ENCODE results near the gene DCAF15.

The DCAF15 gene

DNA sequence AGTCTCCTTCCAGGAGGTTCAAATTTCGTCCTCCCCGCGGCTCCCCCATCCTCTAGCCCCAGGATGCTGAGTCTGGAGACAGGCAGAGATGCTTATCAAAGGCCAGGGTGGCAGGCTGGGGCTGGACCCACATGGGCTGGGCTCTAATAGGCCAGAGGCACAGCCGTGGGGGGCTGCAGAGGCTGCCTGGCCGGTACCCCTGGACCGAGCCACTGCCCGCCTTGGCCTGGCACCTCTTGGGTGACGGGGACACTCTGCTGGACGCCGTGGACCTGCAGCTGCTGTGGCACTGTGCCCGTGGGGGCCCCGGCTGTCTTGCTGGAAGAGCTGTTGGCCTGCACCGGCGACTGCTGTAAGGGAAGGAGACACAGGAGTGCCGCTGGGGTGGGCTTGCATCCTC lies 28.0 kb downstream of the DCAF15 start:
- H3K4me3 ChIP-seq (ENCODE audit: low read depth in 1 of 2, low read length in 2 of 2) = no peak overlapping the region
- H3K27me3 ChIP-seq (ENCODE audit: low read depth, low read length) = no peaks in the 10 kb centered on the region
- no peak overlapping the region for H3K27ac ChIP-seq (ENCODE audit: low read length)
- H3K9me3 ChIP-seq (ENCODE audit: control insufficient read depth in 1 of 2, low read length in 2 of 2) = no peaks in the 10 kb centered on the region
- H3K4me1 ChIP-seq (ENCODE audit: control insufficient read depth in 1 of 2, insufficient read depth in 2 of 2, low read length in 2 of 2) = peaks cover 0 to 18% of the 10 kb centered on the region in 2 donors
- H3K36me3 ChIP-seq (ENCODE audit: control insufficient read depth in 1 of 2, insufficient read depth in 2 of 2, low read length in 2 of 2) = peaks cover 3 to 11% of the 10 kb centered on the region in 2 donors

- H3K4me1 ChIP-seq (ENCODE audit: control insufficient read depth in 1 of 2, insufficient read depth in 2 of 2, low read length in 2 of 2) = peaks cover 0 to 20% of the 10 kb centered on the region in 2 donors
- peaks cover 0 to 11% of the 10 kb centered on the region in 2 donors for H3K36me3 ChIP-seq (ENCODE audit: control insufficient read depth in 1 of 2, insufficient read depth in 2 of 2, low read length in 2 of 2)
- no peak overlapping the region for H3K27ac ChIP-seq (ENCODE audit: low read length)
- H3K4me3 ChIP-seq (ENCODE audit: low read depth in 1 of 2, low read length in 2 of 2) = no peak overlapping the region
- H3K9me3 ChIP-seq (ENCODE audit: control insufficient read depth in 1 of 2, low read length in 2 of 2) = no peaks in the 10 kb centered on the region
- H3K27me3 ChIP-seq (ENCODE audit: low read depth, low read length) = no peaks in the 10 kb centered on the region
Measured at GRCh38 chr19:13981021-13981420, 28.7 kb downstream of the DCAF15 start.

DNA sequence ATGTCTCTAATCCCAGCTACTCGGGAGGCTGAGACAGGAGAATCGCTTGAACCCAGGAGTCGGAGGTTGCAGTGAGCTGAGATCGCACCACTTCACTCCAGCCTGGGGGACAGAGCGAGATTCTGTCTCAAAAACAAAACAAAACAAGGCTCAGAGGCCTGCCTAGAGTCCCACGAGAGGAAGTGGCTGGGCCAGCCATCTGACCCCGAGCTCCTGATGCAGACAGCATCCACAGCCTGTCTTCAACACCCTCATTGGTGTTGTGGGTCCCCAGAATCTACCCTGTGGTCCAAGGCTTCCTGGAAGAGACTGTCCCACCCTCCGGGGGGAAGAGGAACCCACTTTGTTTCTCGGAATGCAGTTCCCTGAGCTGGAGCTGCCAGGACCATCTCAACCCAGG lies 29.2 kb downstream of the DCAF15 start:
- H3K27ac ChIP-seq (ENCODE audit: low read length) = no peak overlapping the region
- peaks cover 0 to 6% of the 10 kb centered on the region in 2 donors for H3K36me3 ChIP-seq (ENCODE audit: control insufficient read depth in 1 of 2, insufficient read depth in 2 of 2, low read length in 2 of 2)
- H3K27me3 ChIP-seq (ENCODE audit: low read depth, low read length) = no peaks in the 10 kb centered on the region
- no peak overlapping the region for H3K4me3 ChIP-seq (ENCODE audit: low read depth in 1 of 2, low read length in 2 of 2)
- no peaks in the 10 kb centered on the region for H3K9me3 ChIP-seq (ENCODE audit: control insufficient read depth in 1 of 2, low read length in 2 of 2)
- peaks cover 0 to 24% of the 10 kb centered on the region in 2 donors for H3K4me1 ChIP-seq (ENCODE audit: control insufficient read depth in 1 of 2, insufficient read depth in 2 of 2, low read length in 2 of 2)

DNA sequence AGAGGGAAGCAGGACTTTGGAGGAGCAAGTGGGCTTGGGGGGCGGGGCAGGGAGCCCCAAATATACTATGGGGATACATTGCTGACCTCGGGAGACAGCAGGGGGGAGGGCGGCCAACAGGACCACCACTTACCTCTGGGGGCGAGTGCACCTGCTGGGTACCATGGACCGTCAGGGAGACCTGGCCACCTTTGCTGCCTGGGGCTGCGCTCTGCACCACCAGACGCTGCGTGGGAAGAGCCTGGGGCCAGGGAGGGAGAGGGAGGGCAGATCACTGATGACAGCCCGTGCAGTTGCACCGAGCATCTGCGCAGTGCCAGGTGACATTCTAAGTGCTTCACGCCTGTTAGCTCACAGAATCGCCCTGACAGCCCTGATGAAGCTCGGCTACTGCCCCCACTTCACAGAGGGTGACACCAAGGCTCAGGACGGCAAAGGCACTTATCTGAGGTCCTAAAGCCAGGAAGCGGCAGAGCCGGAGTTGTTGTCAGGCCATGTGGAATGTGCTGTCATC lies 29.7 kb downstream of the DCAF15 start:
- H3K4me1 ChIP-seq (ENCODE audit: control insufficient read depth in 1 of 2, insufficient read depth in 2 of 2, low read length in 2 of 2) = peaks cover 0 to 30% of the 10 kb centered on the region in 2 donors
- no peak overlapping the region for H3K4me3 ChIP-seq (ENCODE audit: low read depth in 1 of 2, low read length in 2 of 2)
- no peaks in the 10 kb centered on the region for H3K27me3 ChIP-seq (ENCODE audit: low read depth, low read length)
- no peak overlapping the region for H3K27ac ChIP-seq (ENCODE audit: low read length)
- H3K9me3 ChIP-seq (ENCODE audit: control insufficient read depth in 1 of 2, low read length in 2 of 2) = no peaks in the 10 kb centered on the region
- peaks cover 0 to 5% of the 10 kb centered on the region in 2 donors for H3K36me3 ChIP-seq (ENCODE audit: control insufficient read depth in 1 of 2, insufficient read depth in 2 of 2, low read length in 2 of 2)

DNA sequence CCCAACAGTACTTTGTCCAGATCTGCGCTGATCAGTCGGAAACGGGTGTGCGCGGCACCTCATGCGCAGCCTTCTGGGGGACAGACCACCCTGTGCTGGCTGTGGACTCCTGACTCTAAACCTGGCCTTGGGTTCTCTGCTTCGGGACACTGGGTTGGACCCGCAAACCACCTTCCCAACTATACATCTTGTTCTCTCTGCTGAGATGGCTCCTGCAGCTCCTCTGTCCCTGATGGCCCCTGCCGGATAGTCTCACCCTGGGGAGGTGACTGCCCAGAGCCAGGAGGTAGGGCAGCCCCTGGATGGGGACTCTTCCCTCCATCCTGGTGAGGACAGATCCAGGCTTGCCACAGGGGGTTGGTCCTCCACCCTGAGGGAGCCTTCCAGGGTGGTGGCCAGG lies 30.5 kb downstream of the DCAF15 start:
- H3K27me3 ChIP-seq (ENCODE audit: low read depth, low read length) = no peaks in the 10 kb centered on the region
- H3K36me3 ChIP-seq (ENCODE audit: control insufficient read depth in 1 of 2, insufficient read depth in 2 of 2, low read length in 2 of 2) = peaks cover 0 to 5% of the 10 kb centered on the region in 2 donors
- no peak overlapping the region for H3K4me3 ChIP-seq (ENCODE audit: low read depth in 1 of 2, low read length in 2 of 2)
- H3K4me1 ChIP-seq (ENCODE audit: control insufficient read depth in 1 of 2, insufficient read depth in 2 of 2, low read length in 2 of 2) = peaks cover 4 to 32% of the 10 kb centered on the region in 2 donors
- H3K9me3 ChIP-seq (ENCODE audit: control insufficient read depth in 1 of 2, low read length in 2 of 2) = no peaks in the 10 kb centered on the region
- no peak overlapping the region for H3K27ac ChIP-seq (ENCODE audit: low read length)

GRCh38 chr19:13983213-13983889 lies 31.0 kb downstream of the DCAF15 start:
- H3K4me1 ChIP-seq (ENCODE audit: control insufficient read depth in 1 of 2, insufficient read depth in 2 of 2, low read length in 2 of 2) = peaks cover 4 to 27% of the 10 kb centered on the region in 2 donors
- H3K4me3 ChIP-seq (ENCODE audit: low read depth in 1 of 2, low read length in 2 of 2) = no peak overlapping the region
- peaks cover 0 to 5% of the 10 kb centered on the region in 2 donors for H3K36me3 ChIP-seq (ENCODE audit: control insufficient read depth in 1 of 2, insufficient read depth in 2 of 2, low read length in 2 of 2)
- H3K9me3 ChIP-seq (ENCODE audit: control insufficient read depth in 1 of 2, low read length in 2 of 2) = no peaks in the 10 kb centered on the region
- H3K27me3 ChIP-seq (ENCODE audit: low read depth, low read length) = no peaks in the 10 kb centered on the region
- no peak overlapping the region for H3K27ac ChIP-seq (ENCODE audit: low read length)

DNA sequence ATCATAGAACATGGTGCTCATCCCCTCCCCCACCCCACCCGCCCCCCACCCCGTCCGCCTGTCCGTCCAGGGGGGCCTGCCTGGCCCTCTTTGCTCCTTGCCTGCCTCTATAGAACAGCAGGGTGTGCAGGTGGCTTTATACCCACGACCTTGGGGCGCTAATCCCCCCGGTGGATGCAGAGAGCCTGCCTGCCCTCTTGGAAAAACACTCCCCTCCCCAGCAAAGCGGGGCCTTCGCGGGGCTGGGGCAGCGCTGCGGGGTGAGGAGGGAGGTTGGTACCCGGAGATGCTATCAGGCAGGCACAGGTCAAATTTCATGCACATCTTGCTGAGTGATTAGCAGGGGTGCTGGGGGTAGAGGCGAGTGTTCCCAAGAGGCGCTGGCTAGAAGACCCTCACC lies 31.9 kb downstream of the DCAF15 start:
- Histone ChIP-seq H3K27ac (ENCODE audit: low read length) (no peak overlapping the region), H3K9me3 (ENCODE audit: control insufficient read depth in 1 of 2, low read length in 2 of 2) (no peaks in the 10 kb centered on the region), H3K4me1 (ENCODE audit: control insufficient read depth in 1 of 2, insufficient read depth in 2 of 2, low read length in 2 of 2) (peaks cover 4 to 24% of the 10 kb centered on the region in 2 donors), H3K4me3 (ENCODE audit: low read depth in 1 of 2, low read length in 2 of 2) (no peak overlapping the region), H3K36me3 (ENCODE audit: control insufficient read depth in 1 of 2, insufficient read depth in 2 of 2, low read length in 2 of 2) (peaks cover 0 to 5% of the 10 kb centered on the region in 2 donors), H3K27me3 (ENCODE audit: low read depth, low read length) (no peaks in the 10 kb centered on the region)

- H3K4me1 ChIP-seq (ENCODE audit: control insufficient read depth in 1 of 2, insufficient read depth in 2 of 2, low read length in 2 of 2) = peaks cover 4 to 15% of the 10 kb centered on the region in 2 donors
- H3K27ac ChIP-seq (ENCODE audit: low read length) = no peak overlapping the region
- H3K27me3 ChIP-seq (ENCODE audit: low read depth, low read length) = no peaks in the 10 kb centered on the region
- H3K36me3 ChIP-seq (ENCODE audit: control insufficient read depth in 1 of 2, insufficient read depth in 2 of 2, low read length in 2 of 2) = peaks cover 0 to 5% of the 10 kb centered on the region in 2 donors
- H3K9me3 ChIP-seq (ENCODE audit: control insufficient read depth in 1 of 2, low read length in 2 of 2) = no peaks in the 10 kb centered on the region
- H3K4me3 ChIP-seq (ENCODE audit: low read depth in 1 of 2, low read length in 2 of 2) = no peak overlapping the region
Measured at GRCh38 chr19:13984875-13985741, 32.8 kb downstream of the DCAF15 start.

DNA sequence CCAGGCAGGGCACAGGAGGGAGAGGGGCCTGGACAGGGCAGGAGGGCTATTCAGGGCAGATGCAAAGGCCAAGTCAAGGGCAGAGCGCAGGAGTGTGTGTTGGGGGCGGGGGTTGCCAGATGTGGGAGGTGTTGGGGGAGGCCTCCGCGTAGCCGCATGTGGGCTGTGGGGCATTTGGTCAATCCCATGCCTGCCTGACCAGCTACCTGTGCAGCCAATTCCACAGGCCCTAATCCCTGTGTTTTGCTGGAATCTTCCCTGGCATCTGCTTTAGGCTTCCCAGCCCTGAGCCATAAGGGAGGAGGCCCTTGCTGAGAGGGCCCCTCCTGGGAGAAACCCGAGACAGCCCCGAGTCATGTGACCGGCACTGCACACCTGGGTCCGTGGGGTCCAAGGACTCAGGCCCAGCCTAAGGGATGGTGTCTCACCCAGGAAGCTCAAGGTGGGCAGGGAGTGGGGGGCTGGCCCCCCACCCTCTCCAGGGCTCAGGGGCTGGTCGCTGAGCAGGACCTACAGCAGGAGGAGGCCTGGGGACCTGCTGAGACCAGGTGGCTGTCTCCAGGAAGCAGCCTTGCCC lies 33.5 kb downstream of the DCAF15 start:
- Histone ChIP-seq H3K27ac (ENCODE audit: low read length) (peak overlapping the region; percentile 31), H3K4me3 (ENCODE audit: low read depth in 1 of 2, low read length in 2 of 2) (peak overlapping the region in 1 of 2 donors; percentile 9), H3K36me3 (ENCODE audit: control insufficient read depth in 1 of 2, insufficient read depth in 2 of 2, low read length in 2 of 2) (peaks cover 0 to 5% of the 10 kb centered on the region in 2 donors), H3K27me3 (ENCODE audit: low read depth, low read length) (no peaks in the 10 kb centered on the region), H3K9me3 (ENCODE audit: control insufficient read depth in 1 of 2, low read length in 2 of 2) (no peaks in the 10 kb centered on the region), H3K4me1 (ENCODE audit: control insufficient read depth in 1 of 2, insufficient read depth in 2 of 2, low read length in 2 of 2) (peaks cover 4 to 15% of the 10 kb centered on the region in 2 donors)

DNA sequence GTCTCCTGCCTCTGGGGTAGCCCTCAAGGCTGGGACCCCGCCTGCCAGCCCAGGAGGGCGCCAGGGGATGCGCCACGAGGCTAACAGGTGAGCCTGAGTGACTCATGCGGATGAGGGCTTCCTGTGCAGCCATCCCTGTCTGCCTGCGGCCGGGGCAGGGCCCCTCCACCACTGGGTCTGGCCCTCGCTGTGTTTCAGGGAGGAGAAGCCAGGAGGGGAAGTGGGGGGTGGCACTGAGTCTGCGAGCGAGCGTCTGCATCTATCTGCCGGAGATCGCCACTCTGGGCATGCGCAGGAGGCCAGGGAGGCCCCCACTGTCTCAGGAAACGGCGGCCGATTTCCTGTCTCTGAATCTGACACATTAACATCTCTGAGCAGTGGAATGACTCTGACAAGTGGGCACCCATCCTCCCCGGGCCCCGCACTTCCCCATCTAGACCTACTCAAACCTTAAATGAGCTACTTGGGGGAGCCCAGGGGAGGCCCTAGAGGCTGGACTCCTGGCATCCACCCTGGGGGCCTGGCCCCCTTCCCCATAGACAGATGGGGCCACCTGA lies 34.1 kb downstream of the DCAF15 start:
- Histone ChIP-seq H3K27ac (ENCODE audit: low read length) (peak overlapping the region; percentile 77), H3K4me1 (ENCODE audit: control insufficient read depth in 1 of 2, insufficient read depth in 2 of 2, low read length in 2 of 2) (peaks cover 4 to 15% of the 10 kb centered on the region in 2 donors), H3K36me3 (ENCODE audit: control insufficient read depth in 1 of 2, insufficient read depth in 2 of 2, low read length in 2 of 2) (peaks cover 0 to 5% of the 10 kb centered on the region in 2 donors), H3K4me3 (ENCODE audit: low read depth in 1 of 2, low read length in 2 of 2) (peak overlapping the region; percentile 7 to 9), H3K27me3 (ENCODE audit: low read depth, low read length) (no peaks in the 10 kb centered on the region), H3K9me3 (ENCODE audit: control insufficient read depth in 1 of 2, low read length in 2 of 2) (no peaks in the 10 kb centered on the region)
